ENCODE results near the gene IRF4.
A peak's percentile ranks its signal among the peaks of the same experiment; 100 is the strongest.

IRF4 gene

DNA sequence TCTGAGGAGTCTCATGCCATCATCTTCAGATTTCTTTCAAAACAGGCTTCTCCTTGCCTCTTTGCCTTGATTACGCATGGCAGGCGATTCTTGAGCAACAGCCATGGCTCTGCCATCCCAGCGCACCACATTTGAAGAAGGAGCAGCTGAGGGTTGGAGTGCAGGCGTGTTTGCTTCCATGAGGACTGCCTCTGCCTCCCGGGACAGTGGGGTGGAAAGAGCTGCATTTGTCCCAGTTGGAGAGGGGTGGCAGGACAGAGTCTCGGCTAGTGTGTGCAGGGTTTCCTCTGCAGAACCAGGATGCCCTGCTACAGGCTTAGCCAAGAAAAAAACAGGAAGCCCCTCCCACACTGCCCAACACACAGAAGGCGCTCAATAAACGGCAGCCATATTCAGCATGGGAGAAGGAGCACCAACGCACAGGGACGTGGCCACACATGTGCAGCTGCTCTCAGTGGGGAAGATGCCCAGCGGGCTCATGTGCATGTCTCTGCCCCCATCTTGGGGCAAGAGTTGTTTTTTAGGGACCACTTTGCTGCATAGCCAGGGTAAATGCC lies 36.6 kb downstream of the IRF4 start:
- Histone ChIP-seq H3K4me1 (ENCODE audit: control extremely low read depth in 1 of 4, control insufficient read depth in 4 of 4, insufficient read depth in 4 of 4, low read length in 3 of 4) (no peaks in the 10 kb centered on the region), H3K36me3 (ENCODE audit: control insufficient read depth in 4 of 4, insufficient read depth in 4 of 4, low read length in 3 of 4) (no peaks in the 10 kb centered on the region), H3K27me3 (replicated peaks in 2 of 5; ENCODE audit: control insufficient read depth in 4 of 5, insufficient read depth in 5 of 5, low read length in 4 of 5) (peaks cover 0 to 6% (median 2%) of the 10 kb centered on the region in 5 experiments), H3K27ac (ENCODE audit: insufficient read depth in 1 of 2, low read depth in 1 of 2, low read length in 2 of 2, poor library complexity in 1 of 2, severe bottlenecking in 2 of 2) (no peak overlapping the region), H3K4me3 (ENCODE audit: control insufficient read depth in 1 of 7, extremely low read depth in 1 of 7, insufficient read depth in 4 of 7, low read depth in 2 of 7, low read length in 6 of 7) (no peak overlapping the region), H3K9me3 (ENCODE audit: control extremely low read depth in 1 of 5, control insufficient read depth in 4 of 5, insufficient read depth in 2 of 5, low read depth in 1 of 5, low read length in 4 of 5) (no peaks in the 10 kb centered on the region)
- no peak for DNase-seq
- WGBS (ENCODE audit: insufficient coverage): 94% methylated on average over 10 of the region's 11 CpGs
- POLR2A ChIA-PET: no interaction called here
- CTCF ChIA-PET: interaction anchor here (1.1 kb wide), 1 partner anchor 10 kb away, joined by 4 read pairs; no protein-coding TSS in a partner anchor

DNA sequence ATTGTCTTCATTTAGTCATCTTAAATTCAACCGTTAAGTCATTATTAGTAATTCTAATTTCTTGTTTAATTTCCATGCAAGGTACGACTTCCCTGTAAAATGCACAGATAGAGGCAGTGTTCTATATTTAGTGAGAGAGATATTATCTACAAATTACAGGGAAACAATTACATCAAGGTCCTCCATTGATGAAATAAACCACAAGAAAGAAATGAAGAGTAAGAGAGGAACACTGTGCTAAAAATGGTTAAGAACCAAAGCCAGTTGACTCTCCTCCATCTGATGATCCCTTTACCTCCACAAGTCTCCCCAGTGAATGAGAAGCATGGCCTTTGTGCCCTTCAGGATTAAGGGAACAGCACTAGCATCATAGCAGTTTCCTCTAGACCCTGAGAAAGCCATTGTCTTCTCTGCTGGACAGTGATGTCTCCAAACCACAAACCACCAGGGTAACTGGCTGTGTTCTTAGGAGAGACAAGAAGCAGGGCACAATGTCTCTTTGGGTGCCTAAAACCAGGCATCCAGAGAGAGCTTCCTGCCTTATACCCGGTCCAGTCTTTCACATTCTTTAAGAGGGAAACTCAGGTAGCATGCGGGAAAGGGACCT lies 38.1 kb downstream of the IRF4 start:
- peak in 1 of 3 donors; percentile 10 for DNase-seq
- Histone ChIP-seq H3K4me3 (ENCODE audit: control insufficient read depth in 1 of 7, extremely low read depth in 1 of 7, insufficient read depth in 4 of 7, low read depth in 2 of 7, low read length in 6 of 7) (no peak overlapping the region), H3K27ac (ENCODE audit: insufficient read depth in 1 of 2, low read depth in 1 of 2, low read length in 2 of 2, poor library complexity in 1 of 2, severe bottlenecking in 2 of 2) (no peak overlapping the region), H3K27me3 (replicated peaks in 2 of 5; ENCODE audit: control insufficient read depth in 4 of 5, insufficient read depth in 5 of 5, low read length in 4 of 5) (peaks cover 0 to 6% (median 2%) of the 10 kb centered on the region in 5 experiments), H3K4me1 (ENCODE audit: control extremely low read depth in 1 of 4, control insufficient read depth in 4 of 4, insufficient read depth in 4 of 4, low read length in 3 of 4) (peaks cover 0 to 3% (median 0%) of the 10 kb centered on the region in 4 experiments), H3K9me3 (ENCODE audit: control extremely low read depth in 1 of 5, control insufficient read depth in 4 of 5, insufficient read depth in 2 of 5, low read depth in 1 of 5, low read length in 4 of 5) (no peaks in the 10 kb centered on the region), H3K36me3 (ENCODE audit: control insufficient read depth in 4 of 4, insufficient read depth in 4 of 4, low read length in 3 of 4) (no peaks in the 10 kb centered on the region)
- WGBS (ENCODE audit: insufficient coverage): 88% methylated on average over 2 of the region's 4 CpGs
- ChIA-PET CTCF (no interaction called here), POLR2A (no interaction called here)

DNA sequence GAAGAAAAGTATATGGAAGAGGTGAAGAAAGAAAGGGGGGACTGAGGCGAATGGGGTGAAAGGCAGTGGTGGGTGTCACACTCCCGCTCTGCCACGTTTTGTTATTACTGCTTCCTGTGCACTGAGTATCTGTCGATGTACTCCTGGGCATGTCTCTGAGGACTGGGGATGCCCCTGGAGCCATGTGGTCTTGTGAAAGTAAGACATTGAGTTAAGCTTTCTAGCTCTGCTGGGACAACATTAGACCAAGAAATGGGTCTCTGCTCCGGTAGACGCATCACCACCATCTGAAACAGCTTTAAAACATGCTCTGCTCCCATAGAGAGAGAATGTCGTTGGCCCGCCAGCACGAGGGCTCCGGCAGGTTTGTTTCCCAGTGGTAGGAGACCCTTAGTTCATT lies 40.0 kb downstream of the IRF4 start:
- ChIA-PET CTCF (no interaction called here), POLR2A (no interaction called here)
- no peak overlapping the region for H3K27ac ChIP-seq (ENCODE audit: insufficient read depth in 1 of 2, low read depth in 1 of 2, low read length in 2 of 2, poor library complexity in 1 of 2, severe bottlenecking in 2 of 2)
- no peak for DNase-seq
- H3K4me1 ChIP-seq (ENCODE audit: control extremely low read depth in 1 of 4, control insufficient read depth in 4 of 4, insufficient read depth in 4 of 4, low read length in 3 of 4): peaks cover 0 to 3% (median 0%) of the 10 kb centered on the region in 4 experiments
- no peaks in the 10 kb centered on the region for H3K9me3 ChIP-seq (ENCODE audit: control extremely low read depth in 1 of 5, control insufficient read depth in 4 of 5, insufficient read depth in 2 of 5, low read depth in 1 of 5, low read length in 4 of 5)
- 97% methylated on average over 10 of the region's 10 CpGs for WGBS (ENCODE audit: insufficient coverage)
- H3K4me3 ChIP-seq (ENCODE audit: control insufficient read depth in 1 of 7, extremely low read depth in 1 of 7, insufficient read depth in 4 of 7, low read depth in 2 of 7, low read length in 6 of 7): no peak overlapping the region
- no peaks in the 10 kb centered on the region for H3K36me3 ChIP-seq (ENCODE audit: control insufficient read depth in 4 of 4, insufficient read depth in 4 of 4, low read length in 3 of 4)
- peaks cover 0 to 6% (median 2%) of the 10 kb centered on the region in 5 experiments for H3K27me3 ChIP-seq (replicated peaks in 2 of 5; ENCODE audit: control insufficient read depth in 4 of 5, insufficient read depth in 5 of 5, low read length in 4 of 5)

DNA sequence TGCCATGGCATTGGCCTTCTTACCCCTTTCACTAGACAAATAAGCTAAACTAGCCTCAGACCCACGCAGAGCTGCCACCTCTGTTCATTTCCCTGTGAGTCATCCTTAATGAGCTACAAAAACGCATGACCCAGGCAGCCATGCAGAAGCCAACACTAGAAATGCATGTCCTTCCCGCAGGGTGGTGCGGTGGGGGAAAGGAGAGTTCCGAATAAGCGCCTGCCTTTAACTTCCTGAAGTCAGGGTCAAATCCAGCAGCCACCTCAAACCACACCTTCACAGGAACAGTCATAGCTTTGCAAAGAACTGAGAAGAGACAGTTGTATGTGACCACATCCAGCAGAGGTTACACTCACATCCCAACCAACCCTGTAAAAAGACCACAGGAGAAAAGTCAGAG lies 40.4 kb downstream of the IRF4 start:
- Histone ChIP-seq H3K36me3 (ENCODE audit: control insufficient read depth in 4 of 4, insufficient read depth in 4 of 4, low read length in 3 of 4) (no peaks in the 10 kb centered on the region), H3K27me3 (replicated peaks in 2 of 5; ENCODE audit: control insufficient read depth in 4 of 5, insufficient read depth in 5 of 5, low read length in 4 of 5) (peaks cover 0 to 6% (median 2%) of the 10 kb centered on the region in 5 experiments), H3K9me3 (ENCODE audit: control extremely low read depth in 1 of 5, control insufficient read depth in 4 of 5, insufficient read depth in 2 of 5, low read depth in 1 of 5, low read length in 4 of 5) (no peaks in the 10 kb centered on the region), H3K27ac (ENCODE audit: insufficient read depth in 1 of 2, low read depth in 1 of 2, low read length in 2 of 2, poor library complexity in 1 of 2, severe bottlenecking in 2 of 2) (no peak overlapping the region), H3K4me3 (ENCODE audit: control insufficient read depth in 1 of 7, extremely low read depth in 1 of 7, insufficient read depth in 4 of 7, low read depth in 2 of 7, low read length in 6 of 7) (no peak overlapping the region), H3K4me1 (ENCODE audit: control extremely low read depth in 1 of 4, control insufficient read depth in 4 of 4, insufficient read depth in 4 of 4, low read length in 3 of 4) (peaks cover 0 to 3% (median 0%) of the 10 kb centered on the region in 4 experiments)
- ChIA-PET CTCF (no interaction called here), POLR2A (no interaction called here)
- DNase-seq: no peak
- WGBS (ENCODE audit: insufficient coverage): 100% methylated on average over 1 of the region's 6 CpGs

DNA sequence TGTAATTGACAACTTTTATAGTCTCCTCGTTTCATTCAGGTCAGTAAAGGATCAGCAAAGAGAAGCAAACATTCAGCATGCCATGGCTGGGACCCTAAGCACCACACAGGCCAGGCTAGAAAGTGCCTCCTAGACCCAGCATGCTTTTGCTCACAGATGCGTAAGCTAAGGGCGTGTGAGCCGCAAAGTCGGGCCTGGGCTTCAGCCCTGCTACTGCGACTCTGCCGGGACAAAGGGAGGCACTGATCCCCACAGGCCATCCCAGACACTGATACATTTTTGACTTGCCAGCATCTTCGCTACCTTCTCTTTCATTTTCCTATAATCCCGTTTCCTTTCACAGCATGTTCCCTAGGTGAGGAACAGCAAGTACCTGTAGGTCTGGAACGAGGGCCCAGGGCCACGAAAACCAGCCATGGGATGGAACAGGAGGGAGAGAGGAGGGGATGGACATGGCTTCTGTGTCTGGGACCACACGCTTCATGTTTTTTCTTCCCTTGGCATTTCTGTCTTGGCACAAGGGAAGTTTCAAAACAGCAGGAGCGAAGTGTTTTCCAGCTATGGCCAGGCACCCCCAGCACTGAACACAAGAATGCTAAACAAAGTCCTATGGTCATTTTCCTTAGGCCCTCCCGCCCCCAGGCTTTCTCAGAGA lies 42.6 kb downstream of the IRF4 start:
- peaks cover 0 to 3% (median 0%) of the 10 kb centered on the region in 4 experiments for H3K4me1 ChIP-seq (ENCODE audit: control extremely low read depth in 1 of 4, control insufficient read depth in 4 of 4, insufficient read depth in 4 of 4, low read length in 3 of 4)
- DNase-seq: no peak
- no peaks in the 10 kb centered on the region for H3K36me3 ChIP-seq (ENCODE audit: control insufficient read depth in 4 of 4, insufficient read depth in 4 of 4, low read length in 3 of 4)
- peaks cover 0 to 6% (median 2%) of the 10 kb centered on the region in 5 experiments for H3K27me3 ChIP-seq (replicated peaks in 2 of 5; ENCODE audit: control insufficient read depth in 4 of 5, insufficient read depth in 5 of 5, low read length in 4 of 5)
- ChIA-PET POLR2A (no interaction called here), CTCF (interaction anchor here (1.1 kb wide), 1 partner anchor 31 kb away, joined by 5 read pairs; no protein-coding TSS in a partner anchor)
- H3K4me3 ChIP-seq (ENCODE audit: control insufficient read depth in 1 of 7, extremely low read depth in 1 of 7, insufficient read depth in 4 of 7, low read depth in 2 of 7, low read length in 6 of 7): no peak overlapping the region
- H3K9me3 ChIP-seq (ENCODE audit: control extremely low read depth in 1 of 5, control insufficient read depth in 4 of 5, insufficient read depth in 2 of 5, low read depth in 1 of 5, low read length in 4 of 5): no peaks in the 10 kb centered on the region
- no peak overlapping the region for H3K27ac ChIP-seq (ENCODE audit: insufficient read depth in 1 of 2, low read depth in 1 of 2, low read length in 2 of 2, poor library complexity in 1 of 2, severe bottlenecking in 2 of 2)
- 98% methylated on average over 12 of the region's 14 CpGs for WGBS (ENCODE audit: insufficient coverage)

DNA sequence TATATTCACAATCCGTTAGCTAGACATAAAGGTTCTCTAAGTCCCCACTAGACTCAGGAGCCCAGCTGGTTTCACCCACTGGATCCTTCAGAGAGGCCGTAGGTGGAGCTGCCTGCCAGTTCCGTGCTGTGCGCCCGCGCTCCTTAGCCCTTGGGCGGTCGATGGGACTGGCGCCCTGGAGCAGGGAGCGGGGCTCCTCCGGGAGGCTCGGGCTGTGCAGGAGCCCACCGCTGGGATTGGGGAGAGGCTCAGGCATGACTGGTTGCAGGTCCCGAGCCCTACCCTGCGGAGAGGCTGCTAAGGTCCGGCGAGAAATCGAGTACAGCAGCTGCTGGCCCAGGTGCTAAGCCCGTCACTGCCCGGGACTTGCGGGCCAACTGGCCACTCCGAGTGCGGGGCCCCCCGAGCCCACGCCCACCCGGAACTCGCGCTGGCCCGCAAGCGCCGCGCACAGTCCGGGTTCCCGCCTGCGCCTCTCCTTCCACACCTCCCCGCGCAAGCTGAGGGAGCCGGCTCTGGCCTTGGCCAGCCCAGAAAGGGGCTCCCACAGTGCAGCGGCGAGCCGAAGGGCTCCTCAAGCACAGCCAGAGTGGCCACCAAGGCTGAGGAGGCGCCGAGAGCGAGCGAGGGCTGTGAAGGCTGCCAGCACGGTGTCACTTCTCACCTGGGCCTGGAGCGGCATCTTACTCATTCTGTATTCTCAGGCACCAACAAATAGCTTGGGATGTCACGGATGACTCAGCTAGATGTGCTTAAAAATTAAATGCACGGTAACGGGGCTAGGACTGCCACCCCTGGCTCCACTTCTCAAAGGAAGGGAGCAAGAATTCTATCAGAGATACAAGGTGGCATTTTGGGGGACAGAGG lies 44.1 kb downstream of the IRF4 start:
- POLR2A ChIA-PET: no interaction called here
- WGBS (ENCODE audit: insufficient coverage): 98% methylated on average over 44 of the region's 50 CpGs
- peaks cover 0 to 3% (median 0%) of the 10 kb centered on the region in 4 experiments for H3K4me1 ChIP-seq (ENCODE audit: control extremely low read depth in 1 of 4, control insufficient read depth in 4 of 4, insufficient read depth in 4 of 4, low read length in 3 of 4)
- H3K4me3 ChIP-seq (ENCODE audit: control insufficient read depth in 1 of 7, extremely low read depth in 1 of 7, insufficient read depth in 4 of 7, low read depth in 2 of 7, low read length in 6 of 7): no peak overlapping the region
- H3K27ac ChIP-seq (ENCODE audit: insufficient read depth in 1 of 2, low read depth in 1 of 2, low read length in 2 of 2, poor library complexity in 1 of 2, severe bottlenecking in 2 of 2): no peak overlapping the region
- DNase-seq: no peak
- no peaks in the 10 kb centered on the region for H3K36me3 ChIP-seq (ENCODE audit: control insufficient read depth in 4 of 4, insufficient read depth in 4 of 4, low read length in 3 of 4)
- no peaks in the 10 kb centered on the region for H3K9me3 ChIP-seq (ENCODE audit: control extremely low read depth in 1 of 5, control insufficient read depth in 4 of 5, insufficient read depth in 2 of 5, low read depth in 1 of 5, low read length in 4 of 5)
- peaks cover 0 to 6% (median 3%) of the 10 kb centered on the region in 5 experiments for H3K27me3 ChIP-seq (replicated peaks in 2 of 5; ENCODE audit: control insufficient read depth in 4 of 5, insufficient read depth in 5 of 5, low read length in 4 of 5)
- CTCF ChIA-PET: interaction anchor here (1.0 kb wide), 1 partner anchor 246 kb away, joined by 3 read pairs; no protein-coding TSS in a partner anchor

Data from common myeloid progenitor, CD34-positive (primary cell).